GM21528 (cell line): ENCODE measurements around the gene FAM3D.
"Not testable (repeated sequence)": the region's sequence is repeated elsewhere in the genome, so short reads cannot be mapped to it uniquely, and the experiment has no call there.

Experiments used
- ATAC-seq: cut with Tn5 transposase; IDR thresholded peaks from one replicate; pipeline ENCODE4 v1.9.1; 2021; ENCODE audit warnings: mild to moderate bottlenecking, moderate library complexity; ENCODE audit not compliant: unreplicated experiment, low FRiP score

The FAM3D gene

DNA sequence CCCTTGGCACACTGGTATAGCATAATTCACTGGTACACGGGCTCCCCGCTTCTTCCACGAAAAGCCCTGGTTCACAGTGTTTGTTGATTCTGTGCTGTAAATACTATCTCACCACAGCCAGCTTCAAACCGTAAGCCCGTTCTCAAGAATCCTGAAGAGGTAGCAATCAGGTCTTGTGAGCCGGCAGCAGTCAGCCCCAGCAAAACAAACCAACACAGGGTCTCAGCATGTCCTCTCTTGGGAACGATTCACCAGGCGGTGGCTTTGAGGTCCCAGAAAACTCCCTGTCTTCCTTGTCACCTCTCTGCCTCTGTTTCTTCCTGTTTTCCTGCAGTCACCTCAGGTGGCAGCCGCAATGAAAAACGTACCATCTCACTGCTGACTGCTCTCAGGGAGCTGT is 19.1 kb upstream of the FAM3D start:
- no peak for ATAC-seq

DNA sequence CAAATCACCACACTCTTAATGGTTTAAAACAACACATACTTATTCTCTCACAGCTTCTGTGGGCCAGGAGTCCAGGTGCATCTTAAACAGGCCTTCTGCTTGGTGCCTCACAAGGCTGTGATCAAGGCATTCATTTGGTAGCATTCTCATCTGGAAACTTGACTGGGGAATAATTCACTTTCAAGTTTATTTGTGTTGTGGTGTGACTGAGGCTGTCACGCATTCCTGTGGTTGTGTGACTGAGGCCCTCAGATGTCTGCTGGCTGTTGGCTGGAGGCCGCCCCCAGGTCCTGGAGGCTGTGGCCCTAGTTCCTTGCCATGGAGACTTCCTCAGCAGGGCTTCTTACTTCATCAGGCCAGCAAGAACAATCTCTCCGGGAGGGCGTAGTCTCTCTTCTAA is 16.9 kb upstream of the FAM3D start:
- ATAC-seq = no peak

DNA sequence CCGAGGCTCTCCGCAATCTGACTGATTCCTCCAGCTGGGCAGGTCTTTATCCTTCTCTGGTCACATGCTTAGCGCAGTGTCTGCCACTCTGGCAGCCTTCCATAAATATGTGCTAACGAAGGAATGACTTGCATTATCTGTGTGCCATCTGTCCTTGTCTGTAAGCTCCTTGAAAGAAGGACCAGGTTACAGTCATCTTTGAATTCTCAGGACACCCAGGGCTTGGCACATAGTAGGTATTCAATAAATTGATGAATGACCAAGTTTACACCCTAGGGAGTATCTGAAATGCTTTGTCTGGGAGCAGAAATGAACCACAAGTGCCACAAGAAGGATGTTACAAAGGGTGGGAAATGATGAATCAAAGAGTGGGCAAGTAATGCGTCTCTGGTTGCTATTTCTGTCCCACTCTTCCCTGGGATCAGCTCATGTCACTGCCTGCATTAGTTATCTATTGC is 16.5 kb upstream of the FAM3D start:
- no peak for ATAC-seq

DNA sequence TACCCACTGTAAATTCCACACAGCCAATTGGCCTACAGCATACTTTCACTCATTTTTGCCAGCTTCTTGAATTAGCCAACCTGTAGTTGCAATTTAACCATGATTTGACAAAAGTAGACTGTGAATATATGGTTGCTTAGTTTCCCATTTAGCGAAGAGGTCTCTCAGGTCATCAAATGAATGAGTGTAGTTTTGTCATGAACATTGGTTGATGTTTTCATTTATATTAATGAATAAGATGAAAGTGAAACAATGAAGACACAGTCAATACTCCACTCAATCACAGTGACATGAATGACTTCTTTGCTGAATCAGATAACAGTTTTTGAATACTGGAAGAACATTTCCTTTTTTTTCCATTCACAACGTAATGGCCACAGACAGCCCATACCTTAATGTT is 15.3 kb upstream of the FAM3D start:
- no peak for ATAC-seq

DNA sequence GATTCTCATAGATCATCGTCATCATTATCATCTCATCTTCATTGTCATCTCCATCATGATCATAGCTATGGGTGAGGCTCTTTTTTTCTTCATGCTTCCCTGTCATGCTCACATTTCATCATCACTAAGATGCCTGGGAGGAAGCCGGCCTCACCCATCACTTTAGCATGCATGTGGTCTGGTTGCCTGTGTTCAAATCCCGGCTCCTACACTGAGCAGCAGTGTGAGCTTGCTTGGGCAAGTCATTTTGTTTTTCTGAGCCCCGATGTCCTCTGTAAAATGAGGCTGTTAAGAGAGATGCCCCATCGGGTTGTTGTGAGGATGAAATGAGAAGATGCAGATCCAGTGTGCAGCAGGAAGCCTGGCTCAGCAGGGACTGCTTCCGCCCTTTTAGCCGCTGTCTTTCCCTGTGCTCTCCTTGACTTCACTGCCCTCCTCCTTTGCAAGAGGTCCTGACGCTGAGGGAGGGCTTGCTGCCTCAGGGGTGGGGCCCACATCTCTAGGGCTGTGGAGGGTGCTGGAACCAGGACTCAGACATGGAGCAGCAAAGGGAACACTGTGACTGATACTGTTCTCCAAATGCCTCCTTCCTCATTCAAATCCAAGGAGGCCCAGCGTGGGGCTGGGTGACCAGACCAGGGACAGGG is 14.4 kb upstream of the FAM3D start:
- ATAC-seq = no peak

DNA sequence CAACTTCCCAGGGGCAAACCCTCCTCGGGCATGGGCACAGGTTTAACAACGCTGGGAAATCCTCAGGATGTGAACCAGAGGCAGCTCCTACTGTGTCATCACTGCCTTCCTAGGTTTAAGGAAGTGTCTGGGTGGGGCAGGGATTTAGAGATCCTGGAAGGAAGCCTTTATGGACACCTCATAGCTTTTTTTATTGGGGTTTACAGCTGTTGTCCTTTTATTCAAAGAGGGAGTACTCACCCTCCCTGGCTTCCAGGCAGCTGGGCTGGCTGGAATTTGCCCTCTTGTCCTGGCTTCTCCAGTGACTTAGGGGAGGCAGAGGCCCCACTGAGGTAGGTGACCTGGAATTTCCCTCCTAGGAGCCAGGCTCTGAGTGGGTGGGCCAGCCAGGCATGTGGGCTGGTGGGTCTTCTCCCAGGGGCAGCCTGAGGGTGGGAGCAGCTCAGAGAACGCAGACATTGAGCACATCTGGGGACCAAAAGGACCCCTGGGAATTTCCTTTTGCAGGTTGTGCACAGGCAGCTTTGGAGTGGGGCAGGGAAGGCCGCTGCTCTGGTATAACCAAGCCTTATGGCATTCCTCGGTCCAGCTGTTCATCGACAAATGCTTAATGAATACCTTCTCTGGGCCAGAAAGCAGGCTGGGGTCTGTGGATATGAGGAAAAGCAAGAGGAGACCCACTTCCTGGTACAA is 13.5 kb upstream of the FAM3D start:
- no peak for ATAC-seq

DNA sequence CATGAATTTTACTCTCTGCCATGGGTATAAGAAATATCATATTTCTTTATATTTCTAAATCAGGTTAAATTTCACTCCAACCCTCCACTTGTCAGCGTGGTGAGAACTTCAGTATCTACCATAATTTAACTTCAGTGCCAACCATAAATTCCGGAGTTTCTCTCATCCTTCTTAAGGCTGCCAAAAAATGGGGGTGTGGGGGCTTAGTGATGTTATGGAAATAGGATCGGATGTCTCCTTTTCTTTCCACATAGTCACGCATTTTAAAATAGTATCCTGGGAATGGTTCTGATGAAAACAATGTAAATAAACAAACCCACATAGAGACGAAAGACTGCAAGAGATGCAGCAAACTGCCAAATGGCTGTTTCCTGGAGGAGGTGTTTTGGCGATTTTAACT is 12.9 kb upstream of the FAM3D start:
- ATAC-seq = no peak

DNA sequence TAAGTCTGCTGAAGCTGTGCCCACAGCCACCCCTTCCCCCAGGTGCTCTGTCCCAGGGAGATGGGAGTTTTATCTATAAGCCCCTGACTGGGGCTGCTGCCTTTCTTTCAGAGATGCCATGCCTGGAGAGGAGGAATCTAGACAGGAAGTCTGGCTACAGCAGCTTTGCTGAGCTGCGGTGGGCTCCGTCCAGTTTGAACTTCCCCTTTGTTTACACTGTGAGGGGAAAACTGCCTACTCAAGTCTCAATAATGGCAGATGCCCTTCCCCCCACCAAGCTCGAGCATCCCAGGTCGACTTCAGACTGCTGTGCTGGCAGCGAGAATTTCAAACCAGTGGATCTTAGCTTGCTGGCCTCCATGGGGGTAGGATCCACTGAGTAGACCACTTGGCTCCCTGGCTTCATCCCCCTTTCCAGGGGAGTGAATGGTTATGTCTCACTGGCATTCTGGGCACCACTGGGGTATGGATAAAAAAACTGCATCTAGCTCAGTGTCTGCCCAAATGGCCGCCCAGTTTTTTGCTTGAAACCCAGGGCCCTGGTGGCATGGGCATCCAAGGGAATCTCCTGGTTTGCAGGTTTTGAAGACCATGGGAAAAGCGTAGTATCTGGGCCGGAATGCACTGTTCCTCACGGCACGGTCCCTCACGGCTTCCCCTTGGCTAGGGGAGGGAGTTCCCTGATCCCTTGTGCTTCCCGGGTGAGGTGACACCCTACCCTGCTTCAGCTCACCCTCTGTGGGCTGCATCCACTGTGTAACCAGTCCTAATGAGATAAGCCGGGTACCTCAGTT is 11.8 kb upstream of the FAM3D start:
- not testable (repeated sequence) for ATAC-seq

DNA sequence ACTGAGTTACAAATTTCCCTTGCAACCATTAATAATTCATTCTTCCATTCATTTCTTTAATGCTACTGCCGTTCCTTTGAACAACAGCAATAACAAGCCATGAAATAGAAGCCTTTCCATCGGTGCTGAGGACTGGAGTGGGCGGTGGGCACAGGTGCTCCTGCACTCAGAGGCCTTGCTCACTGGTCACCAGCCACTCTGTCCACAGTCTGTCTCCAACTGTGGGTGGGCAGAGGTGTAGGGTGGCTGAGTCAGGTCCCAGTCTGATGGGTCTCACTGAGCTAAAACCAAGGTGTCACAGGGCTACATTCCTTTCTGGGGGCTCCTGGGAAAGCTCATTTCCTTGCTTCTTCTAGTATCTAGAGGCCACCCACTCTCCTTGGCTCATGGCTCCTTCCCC is 6.3 kb upstream of the FAM3D start:
- no peak for ATAC-seq

DNA sequence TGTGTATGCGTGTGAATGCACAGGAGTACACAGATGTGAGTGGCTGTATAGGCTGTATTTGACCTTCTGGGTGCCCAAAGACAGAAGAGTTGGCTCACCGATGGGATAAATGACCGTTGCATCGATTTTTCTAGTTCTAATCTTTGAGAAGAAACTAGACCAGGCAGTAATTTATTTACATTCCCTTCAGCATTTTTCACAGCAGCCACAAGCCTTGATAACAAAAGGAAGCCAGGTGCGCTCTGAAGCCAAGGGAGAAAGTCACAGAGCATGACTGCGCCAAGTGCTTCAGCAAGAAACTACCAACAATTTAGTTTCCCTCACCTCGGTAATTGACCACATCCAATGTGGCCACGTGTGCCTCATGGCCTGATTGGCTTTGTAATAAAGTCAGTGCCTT is 5.9 kb upstream of the FAM3D start:
- ATAC-seq = no peak

DNA sequence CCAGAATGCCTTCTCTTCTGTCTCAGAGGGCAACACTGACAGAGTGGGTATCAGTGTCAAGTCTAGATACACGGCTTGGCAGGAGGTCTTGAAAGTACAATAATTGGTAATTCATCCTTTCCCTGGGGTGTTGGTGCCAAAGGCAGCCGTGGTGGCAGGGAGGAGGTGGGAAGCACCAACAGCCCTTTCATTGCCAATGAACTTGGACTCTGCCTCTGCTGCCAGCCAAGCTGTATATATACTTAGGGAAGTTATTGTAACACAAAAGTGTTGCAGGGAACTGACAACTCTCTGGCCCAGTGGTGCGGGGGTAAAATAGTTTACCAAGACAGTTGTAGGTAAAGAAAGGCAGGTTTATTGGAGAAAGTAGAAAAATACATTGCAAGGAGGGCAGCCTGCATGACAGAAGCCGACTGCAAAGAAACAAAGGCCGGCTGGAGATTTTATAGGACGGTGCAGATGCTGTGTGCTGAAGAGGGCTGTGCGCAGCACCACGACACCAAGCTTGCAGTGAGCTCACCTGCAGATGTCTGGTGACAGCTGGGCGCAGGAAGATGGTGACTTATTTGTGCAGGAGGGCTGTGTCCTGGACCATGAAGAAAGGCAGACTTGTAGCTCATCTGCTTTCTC is 4.0 kb upstream of the FAM3D start:
- no peak for ATAC-seq

DNA sequence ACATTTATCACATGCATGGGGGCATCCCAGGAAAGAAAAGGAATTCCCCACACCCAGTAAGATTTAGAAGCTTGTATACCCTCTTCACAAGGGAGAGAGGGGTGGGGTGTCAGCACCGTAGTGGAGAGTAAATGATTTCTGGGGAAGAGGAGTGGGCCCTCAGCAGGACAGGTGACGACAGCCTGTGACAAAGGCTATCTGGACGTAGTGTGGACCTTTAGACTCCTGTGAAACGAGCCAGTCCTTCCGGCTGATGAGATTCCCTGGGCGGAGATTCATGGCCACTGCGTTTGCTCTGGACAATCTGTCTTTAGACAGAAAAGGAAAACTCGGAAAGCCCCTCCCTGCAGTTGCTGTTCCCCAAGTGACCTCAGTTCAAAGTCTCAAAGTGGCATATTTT is 1.7 kb upstream of the FAM3D start:
- no peak for ATAC-seq

DNA sequence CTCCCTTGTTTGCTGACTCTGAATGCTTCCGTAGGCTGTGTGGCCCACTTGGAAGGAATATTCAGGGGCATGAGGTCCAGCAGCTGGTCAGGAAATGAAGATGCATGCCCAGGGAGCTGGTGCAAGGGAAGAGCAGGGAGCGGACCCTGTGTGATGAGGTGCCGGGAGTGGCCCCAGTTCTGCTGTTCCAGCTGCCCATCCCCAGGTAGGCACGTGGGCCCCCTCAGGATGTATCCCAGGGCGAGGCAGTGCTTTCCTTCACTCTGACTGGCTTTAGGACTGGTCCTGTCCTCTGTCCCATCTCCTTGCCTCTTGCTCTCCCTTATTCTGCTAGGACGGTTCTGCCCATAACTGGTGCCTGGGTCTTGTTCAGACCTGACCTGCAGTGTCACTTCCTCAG is 1.1 kb upstream of the FAM3D start:
- no peak for ATAC-seq

DNA sequence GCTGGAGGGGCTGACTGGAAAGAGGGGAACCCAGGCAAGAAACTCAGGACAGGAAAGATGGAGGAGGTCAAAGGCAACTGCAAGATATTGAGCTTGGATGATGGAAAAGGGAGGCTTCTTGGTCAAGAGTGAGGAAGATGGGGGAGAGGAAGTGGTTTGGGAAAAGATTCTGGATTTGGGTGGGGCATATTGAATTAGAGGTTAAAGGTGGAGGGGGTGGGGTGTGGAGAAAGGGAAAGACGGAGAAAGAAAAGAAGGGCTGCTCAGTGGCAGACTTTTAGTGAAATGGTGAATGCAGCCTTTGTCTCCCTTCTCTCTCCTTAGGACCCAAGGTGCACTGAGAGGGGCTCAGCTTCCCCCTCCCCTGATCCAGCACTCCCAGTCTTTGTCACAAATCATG is 655 bp upstream of the FAM3D start:
- ATAC-seq = no peak

DNA sequence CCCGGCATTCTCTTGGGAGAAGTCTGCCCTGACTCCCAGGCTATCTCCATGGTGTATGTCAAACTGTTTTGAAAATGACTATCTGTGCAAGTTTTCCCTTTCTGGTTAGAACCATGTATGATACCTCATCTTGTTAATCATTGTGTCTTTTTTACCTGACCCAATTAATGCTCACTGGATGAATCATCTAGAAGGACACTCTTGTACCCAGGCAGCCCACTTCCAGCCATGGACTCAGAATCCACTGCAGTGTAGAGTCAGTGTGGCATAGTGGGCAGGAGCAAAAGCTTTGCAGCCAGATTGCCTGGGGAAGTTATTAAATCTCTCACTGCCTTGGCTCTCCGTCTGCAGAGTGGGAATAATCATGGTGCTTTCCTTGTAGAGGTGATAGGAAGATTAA is 1.2 kb downstream of the FAM3D start:
- ATAC-seq = no peak

DNA sequence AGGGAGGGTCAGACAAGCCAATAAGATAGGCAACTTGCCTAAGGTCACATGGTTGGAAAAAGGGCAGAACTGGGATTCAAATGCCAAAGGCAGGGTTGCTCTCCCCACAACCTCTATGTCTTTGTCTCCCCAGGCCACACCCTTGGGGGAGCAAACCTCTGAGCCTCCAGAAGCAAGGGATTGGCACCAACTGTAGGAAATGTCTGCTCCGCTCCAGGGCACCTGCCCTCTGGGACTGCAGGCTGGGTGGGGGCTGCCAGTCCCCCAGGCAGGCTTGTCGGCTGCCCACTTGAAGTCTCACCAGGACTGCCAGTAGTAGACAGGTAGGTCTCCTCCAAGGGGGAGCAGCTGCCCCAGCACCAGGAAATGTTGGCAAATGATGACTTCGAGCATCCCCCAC is 2.0 kb downstream of the FAM3D start:
- ATAC-seq = no peak

DNA sequence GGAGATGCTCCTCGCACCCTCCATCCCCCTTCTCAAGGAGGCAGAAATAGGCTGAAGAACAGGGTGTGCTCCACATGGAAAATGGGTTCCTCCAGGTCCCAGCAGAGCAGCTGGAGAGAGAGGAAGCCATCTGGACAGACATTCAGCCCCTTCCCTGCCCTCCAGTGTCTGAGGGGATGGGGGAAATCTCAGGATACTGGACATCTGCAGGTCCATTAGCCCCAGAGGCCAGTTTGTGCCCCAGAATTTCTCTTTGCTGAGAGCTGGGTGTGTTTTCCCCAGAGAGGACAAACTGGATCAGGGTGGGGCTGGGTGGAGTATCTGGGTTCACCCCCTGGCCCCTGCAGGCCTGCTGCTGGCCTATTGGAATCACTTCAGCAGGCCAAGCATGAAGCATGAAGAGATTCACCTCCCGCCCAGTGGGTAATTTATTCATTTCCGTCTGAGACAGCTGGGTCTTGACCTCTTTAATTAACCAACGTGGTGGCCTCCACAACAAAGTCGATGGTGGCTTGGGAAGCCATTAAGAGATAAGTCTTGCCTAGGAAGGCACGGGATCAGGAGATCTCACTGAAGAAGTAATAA is 4.6 kb downstream of the FAM3D start:
- no peak for ATAC-seq

DNA sequence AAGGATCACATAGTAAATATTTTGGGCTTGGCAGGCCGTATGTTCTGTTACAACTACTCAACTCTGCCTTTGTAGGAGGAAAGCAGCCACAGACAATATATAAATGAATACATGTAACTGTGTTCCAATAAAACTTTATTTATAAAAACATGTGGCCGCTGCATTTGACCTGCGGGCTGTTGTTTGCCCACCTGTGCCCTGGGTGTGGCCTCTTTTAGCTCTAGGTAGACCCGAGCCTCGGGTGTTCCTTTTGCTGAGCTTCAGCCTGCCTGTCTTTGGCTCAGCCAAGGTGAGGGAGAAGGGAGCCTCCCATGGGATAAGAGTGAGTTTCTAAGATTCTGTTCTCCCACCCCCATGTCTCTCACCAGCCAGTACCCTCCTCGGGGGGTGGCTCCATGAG is 5.6 kb downstream of the FAM3D start:
- no peak for ATAC-seq

DNA sequence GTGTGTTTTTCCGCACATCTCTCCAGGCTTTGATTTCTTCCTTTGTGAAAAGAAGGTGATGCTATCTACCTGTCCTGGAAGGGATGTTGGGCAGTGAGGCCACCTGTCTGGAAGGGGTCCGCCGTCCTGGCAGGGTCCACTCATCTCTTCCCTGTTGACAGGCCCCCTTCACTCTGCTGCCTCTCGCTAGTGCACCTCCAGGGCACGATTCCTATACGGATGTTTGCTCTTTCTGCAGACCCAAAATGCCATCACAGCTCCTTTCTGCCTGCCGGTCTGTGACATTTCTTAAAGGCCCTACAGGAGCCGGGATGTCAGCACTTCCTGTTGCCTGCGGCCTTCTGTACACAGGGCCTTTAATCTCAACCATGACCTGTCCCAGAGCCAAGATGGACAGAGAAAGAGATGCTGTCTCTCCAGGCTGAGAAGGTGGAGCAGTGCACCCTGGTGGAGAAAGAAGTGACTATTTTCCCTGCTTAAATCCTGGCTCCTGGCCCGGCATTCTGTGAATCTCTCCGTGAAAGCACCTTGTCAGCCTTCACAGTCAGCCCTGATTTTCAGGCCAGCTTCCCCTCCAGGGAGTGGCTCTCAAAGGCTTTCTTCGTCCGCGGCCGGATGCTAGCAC is 7.4 kb downstream of the FAM3D start:
- no peak for ATAC-seq

DNA sequence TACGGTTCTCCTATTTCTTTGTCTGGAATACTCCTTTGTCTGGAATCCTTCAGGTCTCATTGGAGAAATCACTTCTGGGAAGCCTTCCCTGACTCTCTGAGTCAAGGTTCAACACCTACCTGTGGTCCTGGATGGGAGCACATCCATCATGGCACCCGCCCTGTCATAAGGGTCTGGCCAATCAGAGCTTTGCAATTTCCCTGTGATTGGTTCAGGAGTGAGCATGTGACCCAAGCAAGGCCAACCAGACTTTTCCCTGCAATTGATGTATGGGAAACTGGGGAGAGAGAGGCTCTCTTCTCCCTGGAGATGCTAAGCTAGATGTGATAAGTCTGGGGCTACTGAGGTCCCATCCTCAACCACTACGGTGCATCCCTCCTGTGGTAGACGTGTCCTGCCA is 8.1 kb downstream of the FAM3D start:
- ATAC-seq = no peak
